GM21576 (cell line): ENCODE results near the gene CHCHD3.

ENCODE experiments used
- ATAC-seq: cut with Tn5 transposase; IDR thresholded peaks from one replicate; pipeline ENCODE4 v1.9.1; 2021; ENCODE audit warnings: mild to moderate bottlenecking, moderate library complexity; ENCODE audit not compliant: unreplicated experiment

CHCHD3 gene

GRCh38 chr7:133081599-133082389 is at the start of gene CHCHD3:
TSS of gene CHCHD3 (minus strand) at chr7:133082090. CDS start at chr7:133081937, 153 bp downstream.
- peak; percentile 100 for ATAC-seq

GRCh38 chr7:133130166-133130565 is 48.3 kb upstream of the CHCHD3 start:
- no peak for ATAC-seq

- ATAC-seq: no peak
Measured at GRCh38 chr7:133126422-133126821, 44.5 kb upstream of the CHCHD3 start.

- no peak for ATAC-seq
Measured at GRCh38 chr7:133124974-133125373, 43.1 kb upstream of the CHCHD3 start.

GRCh38 chr7:133121175-133121844 is 39.4 kb upstream of the CHCHD3 start:
- no peak for ATAC-seq

- no peak for ATAC-seq
Measured at GRCh38 chr7:133119067-133119466, 37.2 kb upstream of the CHCHD3 start.

- no peak for ATAC-seq
Measured at GRCh38 chr7:133118261-133118660, 36.4 kb upstream of the CHCHD3 start.

GRCh38 chr7:133117452-133117851 is 35.6 kb upstream of the CHCHD3 start:
- ATAC-seq: no peak

- no peak for ATAC-seq
Measured at GRCh38 chr7:133115596-133115995, 33.7 kb upstream of the CHCHD3 start.

GRCh38 chr7:133114519-133114918 is 32.6 kb upstream of the CHCHD3 start:
- ATAC-seq: no peak

- ATAC-seq: no peak
Measured at GRCh38 chr7:133112976-133113375, 31.1 kb upstream of the CHCHD3 start.

- no peak for ATAC-seq
Measured at GRCh38 chr7:133112335-133112734, 30.4 kb upstream of the CHCHD3 start.

GRCh38 chr7:133110312-133110711 is 28.4 kb upstream of the CHCHD3 start:
- no peak for ATAC-seq

GRCh38 chr7:133109816-133110215 is 27.9 kb upstream of the CHCHD3 start:
- ATAC-seq: no peak

- ATAC-seq: no peak
Measured at GRCh38 chr7:133108023-133108422, 26.1 kb upstream of the CHCHD3 start.

GRCh38 chr7:133102276-133103060 is 20.6 kb upstream of the CHCHD3 start:
- no peak for ATAC-seq

- no peak for ATAC-seq
Measured at GRCh38 chr7:133099633-133100286, 17.9 kb upstream of the CHCHD3 start.

GRCh38 chr7:133095119-133095671 is 13.3 kb upstream of the CHCHD3 start:
- ATAC-seq: no peak

- no peak for ATAC-seq
Measured at GRCh38 chr7:133091943-133092464, 10.1 kb upstream of the CHCHD3 start.

GRCh38 chr7:133082390-133082766 is 488 bp upstream of the CHCHD3 start:
- no peak for ATAC-seq
